HT1080 (cell line): ENCODE measurements around the gene PGA5. TPM values are rescaled to one million over a fixed set of nuclear protein-coding genes. Genes with fewer than 3 reads are reported as not detected.

ENCODE experiments used
- DNase-seq: peaks from one replicate; pipeline ENCODE4 v3.0.0-alpha.2; 2015; ENCODE audit warnings: low read depth
- total RNA-seq: library from RNA; depleted of rRNA; stranded (reverse); fragments of >200 nt; shearing (Covaris generic); gene quantifications from 2 replicates; pipeline ENCODE4 v1.2.3, GENCODE V29; 2014; rRNA removed

The PGA5 gene
- total RNA-seq, 1 experiment from 2014 or later: not detected

DNA sequence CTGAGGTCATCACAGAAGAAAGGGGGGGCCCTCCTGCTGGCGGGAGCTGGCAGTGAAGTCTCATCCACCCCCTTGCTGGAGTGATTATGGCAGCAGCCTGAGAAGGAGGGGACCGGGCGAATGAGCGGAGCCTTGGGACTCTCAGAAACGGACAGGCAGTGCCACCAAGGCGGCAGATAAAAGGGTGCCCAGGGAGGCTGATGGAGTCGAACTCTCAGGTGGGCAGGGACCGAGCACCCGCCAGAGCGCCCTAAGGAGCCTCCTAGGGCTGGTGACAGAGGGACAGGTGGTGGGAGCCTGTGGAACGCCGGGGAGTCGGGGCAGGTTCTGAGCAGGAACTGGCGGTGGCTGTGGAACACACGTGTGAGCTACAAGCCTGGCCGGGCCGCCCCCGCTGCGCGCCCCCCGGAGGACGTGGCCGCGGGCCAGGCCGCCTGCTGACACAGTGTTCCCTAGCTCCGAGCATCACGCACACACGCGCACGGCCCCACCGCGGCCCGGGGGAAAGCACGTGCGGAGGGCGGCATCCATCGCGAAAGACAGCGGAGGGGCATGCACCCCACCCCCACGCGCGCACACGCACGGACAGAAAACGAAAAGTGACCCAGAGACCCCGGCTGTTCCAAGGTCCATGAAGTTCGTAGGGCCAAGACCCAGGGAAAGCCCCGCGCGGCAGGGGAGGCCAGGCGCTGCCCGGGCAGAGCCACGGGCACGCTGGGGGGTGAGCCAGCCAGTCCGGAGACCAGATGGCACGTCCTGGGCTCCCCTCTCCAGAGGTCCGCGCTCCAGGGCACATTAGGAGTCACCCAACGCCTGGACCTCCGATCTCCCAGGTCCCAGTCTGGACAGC lies 53.1 kb downstream of the PGA5 start:
- peak; percentile 9 for DNase-seq

- DNase-seq: peak; percentile 34
Measured at GRCh38 chr11:61294717-61295595, 54.0 kb downstream of the PGA5 start, which contains the start of gene VWCE. VWCE (minus strand) TSS chr11:61295316; CDS start chr11:61295037, 279 bp downstream.

DNA sequence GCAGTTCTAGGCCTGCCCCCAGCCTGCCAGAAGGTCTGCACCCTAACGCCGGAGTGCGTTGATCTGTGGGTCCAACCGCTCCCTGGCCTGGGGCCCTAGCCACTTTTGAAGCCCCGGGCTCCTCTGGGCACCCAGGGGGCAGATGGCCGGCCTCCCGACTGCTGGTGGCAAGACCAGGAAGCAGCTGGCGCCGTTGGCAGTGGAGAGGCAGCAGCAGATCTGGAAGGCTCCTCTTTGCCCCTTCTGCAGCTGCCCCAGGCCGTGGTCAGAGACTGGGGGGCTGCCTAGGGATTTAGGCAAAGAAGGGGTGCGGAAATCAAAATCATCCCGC lies 54.6 kb downstream of the PGA5 start:
- DNase-seq: no peak

DNA sequence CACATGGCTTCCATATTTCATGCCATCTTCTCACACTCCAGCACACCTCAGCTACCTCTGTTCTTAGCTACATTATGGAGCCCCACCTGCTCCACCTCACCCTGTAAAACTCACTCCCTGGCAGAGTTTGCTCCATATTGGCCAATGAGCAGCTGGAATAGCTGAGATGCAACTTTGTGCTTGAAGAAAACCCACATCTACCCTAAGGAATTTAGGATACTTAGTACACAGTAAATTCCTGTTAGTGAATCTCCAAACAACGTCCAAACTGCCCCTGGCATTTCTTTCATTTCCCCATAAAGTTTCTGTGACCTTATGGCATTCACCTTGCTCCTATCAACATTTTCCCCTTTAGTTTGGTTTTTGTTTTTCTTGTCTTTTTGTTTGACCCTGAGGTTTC lies 56.4 kb downstream of the PGA5 start:
- DNase-seq: no peak

DNA sequence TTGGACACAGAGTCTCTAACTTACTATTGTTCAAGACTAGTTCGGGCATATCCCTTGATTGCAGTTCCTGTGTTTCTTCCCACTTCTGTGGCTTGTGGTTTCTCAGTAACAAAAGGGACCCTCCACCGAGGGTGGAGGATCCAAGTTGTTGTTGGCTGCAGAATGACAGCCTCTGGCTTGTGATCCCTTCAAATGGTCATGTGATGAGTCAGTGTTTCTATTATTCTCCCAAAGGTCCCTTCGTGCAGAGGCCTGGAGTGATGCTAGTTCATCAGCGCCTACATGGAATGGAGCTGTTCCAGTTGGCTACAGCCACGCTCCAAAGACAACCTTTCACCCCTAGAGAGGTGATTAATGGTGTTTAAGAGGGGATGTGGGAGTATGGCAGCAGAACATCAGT lies 56.8 kb downstream of the PGA5 start:
- peak; percentile 94 for DNase-seq

GRCh38 chr11:61298663-61299244 lies 57.8 kb downstream of the PGA5 start:
- DNase-seq: no peak

Other genes starting within 250 kb of the PGA5 start
- gene CD5, start 138.7 kb upstream of the PGA5 start, total RNA-seq: not detected in 2 replicates
- 10.7 and 11.9 TPM in 2 replicates for gene VPS37C, start 79.7 kb upstream of the PGA5 start, total RNA-seq
- not detected in 2 replicates for gene PGA3, start 37.7 kb upstream of the PGA5 start, total RNA-seq
- gene PGA4, start 18.8 kb upstream of the PGA5 start, total RNA-seq: not detected in 2 replicates
- gene VWCE, start 54.1 kb downstream of the PGA5 start, total RNA-seq: 0.17 and 0.23 TPM in 2 replicates
- gene DDB1, start 91.9 kb downstream of the PGA5 start, total RNA-seq: 253 and 271 TPM in 2 replicates
- 48.8 and 56.6 TPM in 2 replicates for gene TKFC, start 92.1 kb downstream of the PGA5 start, total RNA-seq
- gene CYB561A3, start 120.7 kb downstream of the PGA5 start, total RNA-seq: 49.6 and 68.1 TPM in 2 replicates
- gene TMEM138, start 121.2 kb downstream of the PGA5 start, total RNA-seq: 52.5 and 64.2 TPM in 2 replicates
- 20.0 and 23.8 TPM in 2 replicates for gene TMEM216, start 151.4 kb downstream of the PGA5 start, total RNA-seq
- 33.4 and 48.1 TPM in 2 replicates for gene CPSF7, start 188.8 kb downstream of the PGA5 start, total RNA-seq
- gene SDHAF2, start 188.9 kb downstream of the PGA5 start, total RNA-seq: 82.5 and 85.3 TPM in 2 replicates